SK-N-SH treated with all-trans-retinoic acid at 6 μM for 48 hours (cell line): ENCODE results near the gene CNN2.

Experiments used
- ARNTL ChIP-seq: fragments of 450-650 bp; formaldehyde crosslinking; IDR thresholded peaks from 2 replicates; pipeline ENCODE4 v1.5.0; 2020; ENCODE audit warnings: low read depth, mild to moderate bottlenecking, moderate library complexity, borderline replicate concordance
- OSR1 ChIP-seq: fragments of 250-450 bp; sonication (Bioruptor Pico); IDR thresholded peaks from 2 replicates; pipeline ENCODE4 v1.8.0; 2022; ENCODE audit warnings: moderate library complexity, mild to moderate bottlenecking, inconsistent platforms
- RARB ChIP-seq: fragments of 250-450 bp; sonication (Bioruptor Pico); IDR thresholded peaks from 2 replicates; pipeline ENCODE4 v1.8.0; 2021; ENCODE audit warnings: mild to moderate bottlenecking, moderate library complexity
- TSHZ2 ChIP-seq: fragments of 250-450 bp; sonication (Bioruptor Pico); IDR thresholded peaks from 2 replicates; pipeline ENCODE4 v1.5.0; 2020; ENCODE audit warnings: mild to moderate bottlenecking, moderate library complexity
- ZFP3 ChIP-seq: fragments of 250-450 bp; sonication (Bioruptor Pico); IDR thresholded peaks from 2 replicates; pipeline ENCODE4 v1.5.0; 2020; ENCODE audit warnings: mild to moderate bottlenecking, moderate library complexity
- ZFP30 ChIP-seq: fragments of 450-650 bp; formaldehyde crosslinking; IDR thresholded peaks from 2 replicates; pipeline ENCODE4 v1.5.0; 2022; ENCODE audit warnings: mild to moderate bottlenecking, moderate library complexity
- ZNF70 ChIP-seq: fragments of 450-650 bp; formaldehyde crosslinking; IDR thresholded peaks from 2 replicates; pipeline ENCODE4 v1.5.0; 2020; ENCODE audit warnings: mild to moderate bottlenecking, moderate library complexity

- TF ChIP-seq ZFP30 (CRISPR knock-in tag), result no peak
- TF ChIP-seq ZFP3, result no peak
- TF ChIP-seq RARB (CRISPR knock-in tag), result no peak
- no peak for TF ChIP-seq OSR1 (CRISPR knock-in tag)
- no peak for TF ChIP-seq TSHZ2 (CRISPR knock-in tag)
- TF ChIP-seq ARNTL (CRISPR knock-in tag), result no peak
- TF ChIP-seq ZNF70, result no peak
Observed at GRCh38 chr19:1009041-1009980, 17.1 kb upstream of the CNN2 start.
